ENCODE results near the gene USB1.

Gene USB1

DNA sequence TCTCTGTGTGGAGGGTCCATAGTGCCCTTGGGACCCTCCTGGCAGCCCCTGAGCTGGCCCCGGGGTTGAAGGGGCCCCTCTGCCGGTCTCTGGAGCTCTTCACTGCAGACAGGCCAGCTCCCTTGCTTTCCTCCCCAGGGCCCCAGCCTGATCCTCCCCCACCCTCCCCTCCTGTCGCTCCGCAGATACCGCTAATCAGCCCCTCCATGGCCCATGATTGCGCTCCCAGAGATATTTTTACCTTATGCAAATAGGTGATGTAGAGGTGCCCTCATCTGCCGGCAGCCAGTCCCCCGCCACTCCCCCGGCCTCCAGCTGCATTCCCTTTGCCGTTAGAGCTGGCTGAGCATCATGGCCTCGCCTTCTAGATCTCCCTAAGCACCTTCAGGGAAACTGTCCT is 33.6 kb downstream of the USB1 start:
- DNase-seq (ENCODE audit: low read depth), result no peak

DNA sequence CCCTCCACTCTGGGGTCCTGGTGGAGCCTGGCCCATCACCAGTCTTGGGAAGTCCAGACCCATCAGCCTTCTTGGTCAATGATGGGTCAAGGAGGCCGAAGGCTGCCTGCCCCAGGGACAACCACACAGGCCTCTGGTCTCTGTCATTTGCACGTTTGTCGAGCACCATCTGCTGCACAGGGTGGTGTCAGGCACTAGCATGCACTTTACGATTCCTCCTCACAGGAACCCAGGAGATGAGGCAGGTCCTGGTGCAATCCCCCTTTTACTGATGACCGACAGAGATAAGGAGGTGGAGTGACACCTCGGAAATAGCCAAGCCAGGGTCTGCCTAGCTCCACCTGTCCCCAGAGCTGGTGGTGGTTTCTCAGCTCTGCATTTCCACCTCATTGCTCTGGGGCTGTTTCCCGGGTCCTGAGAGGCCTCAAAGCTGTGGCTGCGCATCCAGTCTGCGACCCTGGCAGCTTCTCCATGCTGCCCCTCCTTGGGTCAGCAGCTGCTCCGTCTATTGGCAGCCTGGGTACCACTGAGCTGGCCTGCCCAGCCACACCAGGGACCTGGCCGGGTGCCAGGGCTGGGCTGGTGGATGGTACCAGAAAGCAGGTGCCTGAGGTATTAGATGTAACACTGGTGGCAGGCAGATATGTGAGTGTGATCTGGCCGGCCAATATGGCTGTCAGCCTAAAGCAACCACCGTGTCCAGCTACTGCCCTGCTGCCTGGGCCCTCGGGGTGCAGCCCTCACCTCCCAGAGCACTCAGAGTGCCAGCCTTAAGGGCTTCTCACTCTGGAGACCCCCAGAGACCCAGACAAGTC is 34.4 kb downstream of the USB1 start:
- no peak for DNase-seq (ENCODE audit: low read depth)

DNA sequence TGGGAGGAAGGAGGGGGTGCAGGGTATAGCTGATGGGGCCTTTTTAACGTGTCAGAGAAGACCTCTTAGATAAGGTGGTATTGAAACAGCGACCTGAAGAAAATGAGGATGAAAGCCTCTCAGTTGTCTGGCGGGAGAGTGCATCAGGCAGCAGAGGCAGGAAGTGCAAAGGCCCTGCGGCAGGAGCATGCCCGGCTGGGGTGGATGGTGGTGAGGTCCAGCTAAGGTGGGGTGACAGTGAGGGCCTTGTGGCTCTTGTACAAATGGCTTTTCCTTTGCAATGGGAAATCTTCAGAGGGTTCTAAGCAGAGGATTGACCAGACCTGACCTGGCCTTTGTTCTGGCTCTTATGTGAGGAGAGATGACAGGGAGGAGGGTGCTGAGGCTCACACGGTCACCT is 35.7 kb downstream of the USB1 start:
- DNase-seq (ENCODE audit: low read depth), result no peak

DNA sequence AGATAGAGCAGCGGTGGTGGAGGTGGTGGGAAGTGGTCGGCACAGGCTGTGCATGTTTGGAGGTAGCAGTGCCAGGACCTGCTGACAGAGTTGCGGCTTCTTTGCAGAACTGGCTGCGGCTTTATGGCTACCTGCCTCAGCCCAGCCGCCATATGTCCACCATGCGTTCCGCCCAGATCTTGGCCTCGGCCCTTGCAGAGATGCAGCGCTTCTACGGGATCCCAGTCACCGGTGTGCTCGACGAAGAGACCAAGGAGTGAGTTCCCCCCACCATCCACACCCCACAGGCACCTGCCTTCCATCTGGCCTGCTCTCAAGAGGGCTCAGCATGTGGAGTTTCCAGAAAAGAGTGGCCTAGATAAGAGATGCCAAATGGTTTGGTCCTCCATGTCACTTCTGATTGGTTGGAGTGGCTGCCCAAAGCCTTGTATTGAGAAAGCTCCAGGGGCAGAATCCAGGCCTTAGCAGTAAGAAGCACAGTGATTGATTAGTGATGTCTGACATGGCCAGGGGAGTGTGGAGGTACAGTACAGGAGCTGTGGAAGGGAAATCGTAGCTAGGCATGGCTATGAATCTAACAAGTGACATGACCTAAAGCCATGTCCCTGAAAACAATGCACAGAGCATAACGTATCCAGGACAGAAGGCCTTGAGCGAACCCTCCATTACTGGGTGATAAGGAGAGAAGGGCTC is 36.3 kb downstream of the USB1 start:
- no peak for DNase-seq (ENCODE audit: low read depth)

DNA sequence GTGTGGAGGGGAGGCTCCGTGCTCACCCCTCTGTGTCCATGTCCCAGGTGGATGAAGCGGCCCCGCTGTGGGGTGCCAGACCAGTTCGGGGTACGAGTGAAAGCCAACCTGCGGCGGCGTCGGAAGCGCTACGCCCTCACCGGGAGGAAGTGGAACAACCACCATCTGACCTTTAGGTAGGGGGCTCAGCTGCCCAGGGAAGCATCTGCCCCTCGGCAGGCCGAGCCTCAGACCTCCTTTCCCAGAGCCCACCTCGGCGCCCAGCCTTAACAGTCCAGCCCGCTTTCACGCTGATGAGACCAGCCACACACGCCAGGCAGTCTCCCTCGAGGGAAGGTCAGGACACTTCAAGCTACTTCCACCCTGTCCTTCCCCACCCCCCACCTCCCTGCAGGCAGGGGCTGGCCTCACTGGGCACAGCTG is 37.0 kb downstream of the USB1 start:
- no peak for DNase-seq (ENCODE audit: low read depth)

DNA sequence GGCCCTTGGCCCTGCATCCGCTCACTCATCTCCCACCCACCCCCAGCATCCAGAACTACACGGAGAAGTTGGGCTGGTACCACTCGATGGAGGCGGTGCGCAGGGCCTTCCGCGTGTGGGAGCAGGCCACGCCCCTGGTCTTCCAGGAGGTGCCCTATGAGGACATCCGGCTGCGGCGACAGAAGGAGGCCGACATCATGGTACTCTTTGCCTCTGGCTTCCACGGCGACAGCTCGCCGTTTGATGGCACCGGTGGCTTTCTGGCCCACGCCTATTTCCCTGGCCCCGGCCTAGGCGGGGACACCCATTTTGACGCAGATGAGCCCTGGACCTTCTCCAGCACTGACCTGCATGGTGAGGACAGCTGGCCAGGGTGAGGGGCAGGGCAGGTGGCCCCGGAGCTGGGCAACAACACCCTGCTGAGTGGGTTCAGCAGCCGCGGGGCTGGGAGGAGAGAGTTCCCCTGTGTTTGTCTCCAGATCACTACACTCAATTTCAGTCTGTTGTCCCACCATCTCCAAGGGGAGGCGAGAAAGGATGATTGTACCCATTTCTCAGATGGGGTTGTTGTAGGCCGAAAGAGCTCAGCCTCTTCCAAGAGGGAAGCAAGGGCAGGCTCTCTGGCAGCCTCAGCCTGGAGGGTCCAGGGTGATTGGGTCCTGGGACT is 38.8 kb downstream of the USB1 start:
- no peak for DNase-seq (ENCODE audit: low read depth)

DNA sequence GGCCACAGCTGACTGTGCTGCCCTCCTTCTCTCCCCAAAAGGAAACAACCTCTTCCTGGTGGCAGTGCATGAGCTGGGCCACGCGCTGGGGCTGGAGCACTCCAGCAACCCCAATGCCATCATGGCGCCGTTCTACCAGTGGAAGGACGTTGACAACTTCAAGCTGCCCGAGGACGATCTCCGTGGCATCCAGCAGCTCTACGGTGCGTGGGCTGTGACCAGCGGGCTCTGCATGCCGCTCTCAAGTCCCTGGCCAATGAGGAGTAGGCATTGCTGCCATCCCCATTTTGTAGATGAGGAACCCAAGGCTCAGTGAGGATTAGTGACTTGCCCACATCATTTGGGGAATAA is 39.3 kb downstream of the USB1 start:
- no peak for DNase-seq (ENCODE audit: low read depth)

DNA sequence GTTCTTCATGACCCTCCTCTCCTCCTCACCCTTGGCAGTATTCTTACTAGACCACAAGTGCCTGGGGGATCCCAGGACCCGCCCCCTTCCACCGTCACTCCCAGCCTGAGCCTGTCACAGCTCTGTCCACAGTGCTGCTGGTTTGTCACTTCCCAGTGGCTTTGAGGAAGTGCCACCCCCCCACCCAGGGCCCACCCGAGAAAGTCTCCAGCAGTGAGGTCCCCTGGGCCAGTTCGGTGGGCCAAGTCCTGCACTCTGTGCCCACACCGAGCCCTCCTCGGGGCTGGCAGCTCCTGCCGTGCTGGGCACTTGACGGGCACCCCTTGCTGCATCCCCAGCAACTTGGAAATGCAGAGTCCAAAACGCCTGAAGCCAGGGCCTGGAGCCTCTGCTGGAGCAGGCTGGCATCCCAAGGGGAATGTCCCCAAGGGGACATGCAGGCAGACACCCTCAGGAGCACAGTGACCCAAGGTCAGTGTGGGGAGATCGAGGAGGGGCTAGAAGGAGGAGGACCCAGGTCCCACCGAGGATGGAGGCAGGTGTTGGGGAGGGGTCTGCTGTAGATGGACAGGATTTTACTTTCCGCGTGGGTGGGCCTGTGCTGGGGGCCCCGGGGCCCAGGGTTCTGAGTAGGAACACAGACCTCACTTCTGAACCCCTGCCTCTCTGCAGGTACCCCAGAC is 39.9 kb downstream of the USB1 start:
- DNase-seq (ENCODE audit: low read depth), result no peak

DNA sequence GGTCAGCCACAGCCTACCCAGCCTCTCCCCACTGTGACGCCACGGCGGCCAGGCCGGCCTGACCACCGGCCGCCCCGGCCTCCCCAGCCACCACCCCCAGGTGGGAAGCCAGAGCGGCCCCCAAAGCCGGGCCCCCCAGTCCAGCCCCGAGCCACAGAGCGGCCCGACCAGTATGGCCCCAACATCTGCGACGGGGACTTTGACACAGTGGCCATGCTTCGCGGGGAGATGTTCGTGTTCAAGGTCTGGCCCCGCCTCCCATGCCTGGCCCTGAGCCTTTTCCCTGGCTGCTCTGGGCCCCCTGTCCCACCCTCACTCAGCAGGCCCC is 40.4 kb downstream of the USB1 start:
- no peak for DNase-seq (ENCODE audit: low read depth)

DNA sequence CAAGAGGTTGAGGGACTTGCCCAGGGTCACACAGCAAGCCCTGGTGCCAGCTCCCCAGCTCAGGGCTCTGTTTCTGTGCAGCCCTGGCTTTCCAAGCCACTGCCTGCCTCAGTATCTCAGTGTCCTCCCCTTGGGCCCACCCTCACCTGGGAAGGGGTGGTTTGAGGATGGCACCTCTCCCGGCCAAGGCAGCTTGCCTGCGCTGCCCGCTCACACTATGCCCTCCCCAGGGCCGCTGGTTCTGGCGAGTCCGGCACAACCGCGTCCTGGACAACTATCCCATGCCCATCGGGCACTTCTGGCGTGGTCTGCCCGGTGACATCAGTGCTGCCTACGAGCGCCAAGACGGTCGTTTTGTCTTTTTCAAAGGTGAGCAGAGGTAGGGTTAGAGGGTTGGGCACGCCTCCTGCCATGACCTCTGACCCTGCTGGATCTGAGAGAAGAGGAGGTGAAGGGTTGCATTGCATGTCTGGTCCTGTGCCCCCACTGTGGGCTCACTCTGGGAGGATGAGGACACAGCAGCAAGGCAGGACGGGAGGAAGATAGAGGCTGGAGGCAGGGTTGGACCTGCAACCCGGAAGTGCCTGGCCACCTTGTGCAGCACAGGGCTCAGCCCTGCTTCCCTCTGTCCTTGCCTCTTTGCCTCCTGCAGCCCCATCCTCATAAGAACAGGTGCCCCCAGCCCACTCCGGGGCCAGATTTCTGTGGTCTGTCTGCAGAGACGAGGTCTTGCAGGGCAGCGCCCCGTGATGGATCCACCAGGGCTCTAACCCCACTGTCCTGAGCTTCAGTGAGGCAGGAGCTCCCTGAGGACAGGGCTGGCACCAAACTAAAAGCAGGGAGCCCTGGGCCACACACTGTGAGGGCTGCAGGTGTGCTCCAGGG is 41.0 kb downstream of the USB1 start:
- DNase-seq (ENCODE audit: low read depth), result no peak

DNA sequence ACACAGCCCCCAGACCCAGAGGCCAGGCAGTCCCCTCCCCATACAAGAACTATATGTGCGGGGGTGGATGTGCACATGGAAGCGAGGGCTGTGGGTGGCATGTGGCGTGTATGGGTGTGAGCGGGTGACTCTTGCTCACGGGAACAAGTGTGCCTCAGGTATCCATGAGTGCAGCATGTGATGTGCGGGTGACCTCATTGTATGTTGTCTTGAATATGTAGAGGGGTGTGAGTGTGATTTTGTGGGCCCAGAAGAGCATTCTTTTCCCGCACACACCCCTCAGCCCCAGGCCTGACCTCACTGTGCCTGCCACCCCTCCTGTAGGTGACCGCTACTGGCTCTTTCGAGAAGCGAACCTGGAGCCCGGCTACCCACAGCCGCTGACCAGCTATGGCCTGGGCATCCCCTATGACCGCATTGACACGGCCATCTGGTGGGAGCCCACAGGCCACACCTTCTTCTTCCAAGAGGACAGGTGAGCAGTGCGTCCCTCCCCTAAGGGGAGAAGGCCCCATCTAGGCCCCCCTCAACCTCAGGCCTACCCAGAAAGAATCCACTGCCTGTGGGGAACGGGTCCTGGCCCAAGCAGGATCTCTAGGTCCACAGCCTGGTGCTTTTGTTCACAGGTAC is 41.8 kb downstream of the USB1 start:
- DNase-seq (ENCODE audit: low read depth), result no peak

DNA sequence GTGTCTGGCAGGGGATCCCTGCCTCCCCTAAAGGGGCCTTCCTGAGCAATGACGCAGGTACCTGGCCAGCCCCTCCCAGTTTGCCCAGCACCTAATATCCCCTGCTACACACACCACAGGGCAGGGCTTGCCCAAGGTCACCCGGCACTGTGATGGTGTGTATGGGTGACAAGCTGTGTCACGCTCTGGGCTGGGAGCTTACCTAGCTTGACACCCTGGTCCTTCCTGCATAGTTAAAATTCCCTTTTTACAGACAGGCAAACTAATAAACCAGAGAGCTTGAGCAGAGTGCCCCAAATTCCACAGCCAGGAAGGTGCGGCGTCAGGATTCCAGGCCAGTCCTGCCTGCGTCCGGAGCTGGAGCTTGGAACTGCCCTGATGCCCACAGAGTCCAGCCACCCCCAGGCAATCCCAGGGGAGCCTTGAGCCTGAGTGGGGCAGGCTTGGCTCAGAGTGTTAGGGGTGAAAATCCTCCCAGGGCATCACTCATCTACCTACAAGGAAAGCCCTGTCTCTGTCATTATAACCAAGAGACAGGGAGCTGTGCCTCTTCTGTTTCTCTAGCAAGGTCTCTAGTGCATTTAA is 42.5 kb downstream of the USB1 start:
- DNase-seq (ENCODE audit: low read depth), result no peak

DNA sequence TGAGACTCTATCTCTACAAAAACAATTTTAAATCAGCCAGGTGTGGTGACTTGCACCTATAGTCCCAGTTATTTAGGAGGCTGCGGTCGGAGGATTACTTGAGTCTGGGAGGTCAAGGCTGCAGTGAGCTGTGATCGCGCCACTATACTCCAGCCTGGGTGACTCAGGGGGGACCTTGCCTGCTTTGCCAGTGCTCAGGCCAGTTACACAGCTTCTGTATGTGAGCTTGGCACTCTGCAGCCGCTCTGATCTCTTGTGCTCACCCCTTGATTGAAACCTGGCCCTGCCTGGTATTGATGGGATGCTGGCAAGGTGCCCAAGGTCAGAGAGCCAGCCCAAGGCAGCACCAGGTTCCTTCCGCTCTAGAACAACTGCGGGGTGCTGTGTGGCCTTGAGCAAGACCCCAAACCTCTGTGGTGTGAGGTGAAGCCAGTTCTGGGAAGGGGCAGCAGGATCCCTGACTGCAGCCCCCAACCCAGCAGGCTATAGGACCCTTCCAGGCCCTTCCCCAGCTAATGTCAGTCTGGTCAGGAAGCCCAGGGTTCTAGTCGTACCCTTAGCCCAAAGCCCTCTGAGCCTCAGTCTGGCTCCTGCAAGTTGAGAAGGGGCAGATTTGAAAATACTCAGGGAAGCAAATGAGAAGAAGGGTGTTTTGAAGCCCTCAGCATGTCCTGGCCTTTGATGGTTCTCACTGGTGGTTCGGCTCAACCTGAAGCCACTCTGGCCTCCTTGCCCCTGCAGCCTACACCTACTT is 43.2 kb downstream of the USB1 start:
- DNase-seq (ENCODE audit: low read depth), result no peak

DNA sequence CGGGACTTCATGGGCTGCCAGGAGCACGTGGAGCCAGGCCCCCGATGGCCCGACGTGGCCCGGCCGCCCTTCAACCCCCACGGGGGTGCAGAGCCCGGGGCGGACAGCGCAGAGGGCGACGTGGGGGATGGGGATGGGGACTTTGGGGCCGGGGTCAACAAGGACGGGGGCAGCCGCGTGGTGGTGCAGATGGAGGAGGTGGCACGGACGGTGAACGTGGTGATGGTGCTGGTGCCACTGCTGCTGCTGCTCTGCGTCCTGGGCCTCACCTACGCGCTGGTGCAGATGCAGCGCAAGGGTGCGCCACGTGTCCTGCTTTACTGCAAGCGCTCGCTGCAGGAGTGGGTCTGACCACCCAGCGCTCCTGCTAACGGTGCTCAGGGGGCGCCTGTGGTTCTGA is 43.9 kb downstream of the USB1 start:
- no peak for DNase-seq (ENCODE audit: low read depth)

DNA sequence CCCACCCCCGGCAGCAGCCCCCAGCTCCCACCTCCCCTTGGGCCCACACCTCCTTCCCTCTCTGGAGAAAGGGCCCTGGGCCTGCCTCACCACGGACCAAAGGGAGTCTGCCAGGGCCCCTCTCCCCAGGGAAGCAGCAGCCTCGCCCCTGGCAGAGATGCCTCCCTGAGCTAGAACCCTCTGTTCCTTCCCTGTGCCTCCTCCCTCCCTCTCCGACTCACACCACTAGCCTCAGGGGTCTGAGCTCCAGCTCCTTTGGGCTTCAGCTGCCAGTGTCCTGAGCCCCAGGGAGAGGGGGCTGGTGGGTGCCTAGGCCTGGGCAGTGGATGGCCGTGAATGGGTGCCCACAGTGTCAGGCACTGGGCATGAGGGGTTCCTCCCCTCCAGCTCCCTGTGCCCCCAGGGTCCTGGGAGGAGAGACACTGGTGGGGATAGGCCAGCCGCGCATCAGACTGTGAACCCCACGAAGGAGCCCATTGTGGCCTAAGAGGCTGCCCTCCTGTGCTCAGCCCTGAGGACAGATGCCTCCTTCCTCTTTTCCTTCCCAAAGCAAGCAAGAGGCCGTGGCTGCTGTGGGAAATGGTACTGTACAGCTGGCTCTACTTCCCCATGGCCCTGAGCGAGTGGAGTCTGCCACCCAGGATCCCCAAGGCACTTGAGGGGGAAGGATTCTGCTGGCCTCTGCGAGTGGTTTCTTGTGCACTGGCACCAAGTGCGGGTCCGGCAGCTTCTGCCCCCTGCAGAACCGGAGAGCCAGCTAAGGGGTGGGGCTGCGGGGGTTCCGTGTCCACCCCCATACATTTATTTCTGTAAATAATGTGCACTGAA is 45.1 kb downstream of the USB1 start:
- DNase-seq (ENCODE audit: low read depth), result no peak

DNA sequence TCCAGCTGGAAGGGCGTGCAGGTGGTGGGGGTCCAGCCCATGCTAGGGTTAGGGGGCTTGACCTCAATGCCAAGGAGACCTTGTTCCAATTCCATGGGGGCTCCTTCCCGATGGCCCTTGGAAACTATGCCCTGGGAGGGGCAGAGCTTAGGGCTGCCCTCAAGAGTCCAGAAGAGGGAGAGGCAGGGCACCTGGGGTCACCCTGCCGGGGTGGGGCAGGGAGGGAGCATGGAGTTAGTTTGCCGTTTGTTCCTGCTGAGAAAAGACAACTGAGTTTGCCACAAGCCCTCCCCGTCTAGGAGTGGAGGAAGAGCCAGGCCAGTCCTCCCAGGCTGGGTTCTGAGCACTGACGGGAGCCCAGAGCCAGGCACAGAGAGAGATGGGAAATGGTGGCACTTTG is 45.7 kb downstream of the USB1 start:
- DNase-seq (ENCODE audit: low read depth), result no peak

DNA sequence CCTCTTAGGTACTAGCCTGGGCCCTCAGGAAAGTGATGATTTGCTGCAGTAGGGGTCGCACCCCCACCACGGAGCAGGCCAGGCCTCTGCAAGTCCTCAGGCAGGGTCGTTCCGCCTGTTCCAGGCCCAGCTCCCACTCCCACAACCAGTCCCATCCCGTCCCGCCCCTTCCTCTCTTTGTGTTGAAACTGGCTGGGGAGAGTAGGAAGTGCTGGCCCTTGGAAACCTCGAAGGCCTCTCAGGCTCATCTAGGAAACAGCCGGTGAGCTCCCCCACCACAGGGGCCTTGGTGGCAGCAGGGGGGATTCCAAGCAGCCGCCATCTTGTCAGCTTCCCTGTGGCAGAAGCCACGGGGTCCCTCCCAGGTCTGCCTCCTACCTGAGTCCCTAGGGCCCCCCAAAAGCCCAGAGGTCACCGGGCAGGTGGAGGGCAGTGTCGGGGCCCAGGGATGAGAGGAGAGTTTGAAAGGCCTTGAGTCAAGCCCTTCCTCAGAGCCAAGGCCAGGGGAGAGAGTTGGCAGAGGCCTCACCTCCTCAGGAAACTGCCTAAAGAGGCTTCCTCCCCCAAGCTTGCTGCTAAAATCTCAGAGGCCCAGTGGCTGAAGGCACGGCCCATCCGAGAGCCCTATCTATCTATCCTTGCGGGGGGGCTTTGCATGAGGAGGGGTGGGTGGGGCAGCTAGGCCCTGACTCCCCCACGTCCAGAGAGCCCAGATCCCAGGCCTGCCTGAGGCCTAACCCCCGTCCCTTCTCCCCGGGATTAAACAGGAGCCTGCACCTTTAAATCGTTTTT is 46.5 kb downstream of the USB1 start:
- DNase-seq (ENCODE audit: low read depth), result no peak

DNA sequence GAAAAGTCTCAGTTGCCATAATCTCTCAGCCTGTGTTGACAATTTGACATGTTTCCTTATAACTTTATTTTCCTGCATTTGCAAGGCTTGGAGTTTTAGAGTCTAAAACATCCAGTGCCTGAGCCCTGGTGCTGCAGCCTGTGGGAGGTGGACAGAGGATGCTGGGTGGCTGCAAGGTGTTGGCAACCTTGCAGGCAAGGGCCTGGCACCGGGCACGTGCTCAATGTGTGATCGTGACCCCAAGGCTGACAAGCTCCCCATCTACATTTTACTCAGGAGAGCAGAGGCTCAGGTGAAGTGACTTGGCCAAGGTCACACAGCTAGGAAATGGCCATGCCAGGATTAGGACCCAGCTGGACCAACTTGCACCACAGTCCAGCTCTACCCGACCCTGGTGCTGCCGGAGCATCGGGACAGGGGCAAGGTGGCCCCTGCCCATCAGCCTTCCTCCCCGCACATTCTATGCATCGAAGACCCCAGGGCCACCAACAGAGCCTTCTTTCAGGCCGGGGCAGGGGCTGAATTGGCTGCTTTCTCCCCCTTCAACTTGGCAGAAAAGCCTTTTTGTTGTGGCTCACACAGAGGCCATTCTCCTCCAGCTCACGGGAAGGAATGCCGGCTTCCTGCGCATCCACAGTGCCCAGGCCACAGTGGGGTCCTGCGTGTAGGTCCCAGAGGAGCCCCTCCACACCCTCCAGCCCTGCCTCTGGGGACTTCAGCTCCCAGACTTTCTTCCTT is 47.5 kb downstream of the USB1 start:
- no peak for DNase-seq (ENCODE audit: low read depth)
